GM23338 (cell line): Measurements from ENCODE around the gene SAP130.

Source experiments
- EZH2 ChIP-seq: fragments of 200-600 bp; sonication (generic); IDR thresholded peaks from one replicate; pipeline ENCODE4 v1.8.0; 2017; ENCODE audit warnings: antibody characterized with exemption, mild to moderate bottlenecking, low read depth; ENCODE audit not compliant: unreplicated experiment
- JUNB ChIP-seq: IDR thresholded peaks from one replicate; pipeline ENCODE4 v1.6.1; 2016; ENCODE audit warnings: antibody characterized with exemption; ENCODE audit not compliant: unreplicated experiment
- NANOG ChIP-seq: IDR thresholded peaks from 2 replicates; pipeline ENCODE4 v1.6.1; 2016; ENCODE audit warnings: antibody characterized with exemption, borderline replicate concordance
- REST ChIP-seq: IDR thresholded peaks from one replicate; pipeline ENCODE4 v1.6.1; 2018; ENCODE audit warnings: antibody characterized with exemption; ENCODE audit not compliant: unreplicated experiment
- TF ChIP-seq, protein P1 (sequence below), 2 experiments: fragments of 200-600 bp in 1 of 2; sonication (generic) in 1 of 2; conservative IDR thresholded peaks; 2 replicates each; pipeline versions ENCODE4 v1.5.1 to v1.6.1; 2016 to 2017; ENCODE audit warnings: antibody characterized with exemption in 2 of 2, low read depth in 2 of 2, mild to moderate bottlenecking in 2 of 2, moderate library complexity in 1 of 2
- TF ChIP-seq, protein P2 (sequence below): IDR thresholded peaks from 2 replicates; pipeline ENCODE4 v1.6.1; 2016; ENCODE audit warnings: antibody characterized with exemption

- TF ChIP-seq NANOG (no peak), REST (no peak), EZH2 (no peak), JUNB (no peak)
- TF ChIP-seq, protein P1, sequence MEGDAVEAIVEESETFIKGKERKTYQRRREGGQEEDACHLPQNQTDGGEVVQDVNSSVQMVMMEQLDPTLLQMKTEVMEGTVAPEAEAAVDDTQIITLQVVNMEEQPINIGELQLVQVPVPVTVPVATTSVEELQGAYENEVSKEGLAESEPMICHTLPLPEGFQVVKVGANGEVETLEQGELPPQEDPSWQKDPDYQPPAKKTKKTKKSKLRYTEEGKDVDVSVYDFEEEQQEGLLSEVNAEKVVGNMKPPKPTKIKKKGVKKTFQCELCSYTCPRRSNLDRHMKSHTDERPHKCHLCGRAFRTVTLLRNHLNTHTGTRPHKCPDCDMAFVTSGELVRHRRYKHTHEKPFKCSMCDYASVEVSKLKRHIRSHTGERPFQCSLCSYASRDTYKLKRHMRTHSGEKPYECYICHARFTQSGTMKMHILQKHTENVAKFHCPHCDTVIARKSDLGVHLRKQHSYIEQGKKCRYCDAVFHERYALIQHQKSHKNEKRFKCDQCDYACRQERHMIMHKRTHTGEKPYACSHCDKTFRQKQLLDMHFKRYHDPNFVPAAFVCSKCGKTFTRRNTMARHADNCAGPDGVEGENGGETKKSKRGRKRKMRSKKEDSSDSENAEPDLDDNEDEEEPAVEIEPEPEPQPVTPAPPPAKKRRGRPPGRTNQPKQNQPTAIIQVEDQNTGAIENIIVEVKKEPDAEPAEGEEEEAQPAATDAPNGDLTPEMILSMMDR (conservative IDR thresholded peaks at IDR 0.05; ENCODE audit: low read depth in 2 of 2), result no peak
- TF ChIP-seq, protein P2, sequence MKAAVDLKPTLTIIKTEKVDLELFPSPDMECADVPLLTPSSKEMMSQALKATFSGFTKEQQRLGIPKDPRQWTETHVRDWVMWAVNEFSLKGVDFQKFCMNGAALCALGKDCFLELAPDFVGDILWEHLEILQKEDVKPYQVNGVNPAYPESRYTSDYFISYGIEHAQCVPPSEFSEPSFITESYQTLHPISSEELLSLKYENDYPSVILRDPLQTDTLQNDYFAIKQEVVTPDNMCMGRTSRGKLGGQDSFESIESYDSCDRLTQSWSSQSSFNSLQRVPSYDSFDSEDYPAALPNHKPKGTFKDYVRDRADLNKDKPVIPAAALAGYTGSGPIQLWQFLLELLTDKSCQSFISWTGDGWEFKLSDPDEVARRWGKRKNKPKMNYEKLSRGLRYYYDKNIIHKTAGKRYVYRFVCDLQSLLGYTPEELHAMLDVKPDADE, result no peak
These were observed 95.5 kb downstream of the SAP130 start for GRCh38 chr2:127932199-127932876.
